ENCODE results near the gene TGFBR2. TPM values are rescaled to one million over a fixed set of nuclear protein-coding genes. Genes with fewer than 3 reads are reported as not detected.

TGFBR2 gene
- polyA plus RNA-seq, 1 donor (not counting 4 experiments of a cell fraction or from before 2014, with no cell fraction given): 303 TPM

DNA sequence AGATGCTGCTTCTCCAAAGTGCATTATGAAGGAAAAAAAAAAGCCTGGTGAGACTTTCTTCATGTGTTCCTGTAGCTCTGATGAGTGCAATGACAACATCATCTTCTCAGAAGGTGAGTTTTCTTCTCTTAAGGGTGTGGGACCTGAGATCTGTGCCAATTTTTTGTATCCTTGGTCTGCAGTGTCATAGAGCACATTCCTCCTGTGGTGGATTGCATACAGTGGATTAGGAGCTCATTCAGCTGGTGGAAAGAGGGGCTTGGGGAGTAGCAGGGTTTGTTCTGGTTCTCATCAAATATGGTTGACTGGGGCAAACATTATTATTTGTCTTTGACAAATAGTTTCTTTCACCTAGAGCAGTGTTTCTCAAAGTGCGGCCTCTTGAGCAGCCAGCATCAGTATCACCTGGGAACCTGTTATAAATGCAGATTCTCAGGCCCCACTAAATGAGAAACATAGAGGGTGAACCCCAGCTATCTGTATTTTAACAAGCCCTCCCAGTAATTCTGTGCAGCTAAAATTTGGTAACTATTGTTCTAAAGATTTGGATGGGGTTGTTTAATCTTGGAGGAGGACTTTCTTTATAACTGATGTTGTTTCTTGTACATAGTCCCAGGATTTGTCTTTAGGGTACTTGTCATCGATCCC lies 44.1 kb downstream of the TGFBR2 start:
- H3K4me2 ChIP-seq (ENCODE audit: control insufficient read depth, extremely low read depth, insufficient read depth, low read depth, low read length): no peak overlapping the region
- H3K79me2 ChIP-seq (ENCODE audit: control insufficient read depth, insufficient read depth, low read length): peaks cover 88% of the 10 kb centered on the region
- dilution Hi-C loops (cut with MboI; ENCODE audit: extremely low pct_ligation_motif_present, low sequenced_read_pairs): no loop called here
- FAIRE-seq: no peak
- no peak overlapping the region for H2AFZ ChIP-seq (ENCODE audit: control insufficient read depth, low read length)
- H3K27me3 ChIP-seq (ENCODE audit: control insufficient read depth, extremely low read depth, insufficient read depth, low read length): no peaks in the 10 kb centered on the region
- H3K9ac ChIP-seq (ENCODE audit: control insufficient read depth, extremely low read depth, insufficient read depth, low read length): no peak overlapping the region
- H3K4me1 ChIP-seq (ENCODE audit: control insufficient read depth, extremely low read depth, insufficient read depth, low read length): peaks cover 14% of the 10 kb centered on the region
- peaks cover 3% of the 10 kb centered on the region for H3K9me1 ChIP-seq (ENCODE audit: control insufficient read depth, extremely low read depth, insufficient read depth, low read length)
- H3K36me3 ChIP-seq (ENCODE audit: control insufficient read depth in 2 of 2, extremely low read depth in 1 of 2, insufficient read depth in 2 of 2, low read length in 2 of 2): peaks cover 55 to 78% of the 10 kb centered on the region in 2 experiments
- TF ChIP-seq EZH2 (IDR thresholded peaks at IDR 0.05; ENCODE audit: low read length): no peak
- no peak for TF ChIP-seq CTCF (optimal IDR thresholded peaks at IDR 0.05 in 1 of 3, IDR thresholded peaks at IDR 0.05 in 1 of 3, conservative IDR thresholded peaks at IDR 0.05 in 1 of 3; ENCODE audit: extremely low read depth in 1 of 3, insufficient read depth in 2 of 3, low read length in 3 of 3)
- no peaks in the 10 kb centered on the region for H3K9me3 ChIP-seq (ENCODE audit: control insufficient read depth, low read depth, low read length)
- no peak overlapping the region for H3K27ac ChIP-seq (ENCODE audit: control insufficient read depth, insufficient read depth, low read length)
- DNase-seq (ENCODE audit: low read depth, low spot score): no peak
- H4K20me1 ChIP-seq (ENCODE audit: control insufficient read depth, extremely low read depth, insufficient read depth, low read length): peaks cover 7% of the 10 kb centered on the region
- H3K4me3 ChIP-seq (ENCODE audit: control insufficient read depth in 2 of 3, extremely low read depth in 1 of 3, insufficient read depth in 2 of 3, low read depth in 1 of 3, low read length in 3 of 3): no peak overlapping the region

DNA sequence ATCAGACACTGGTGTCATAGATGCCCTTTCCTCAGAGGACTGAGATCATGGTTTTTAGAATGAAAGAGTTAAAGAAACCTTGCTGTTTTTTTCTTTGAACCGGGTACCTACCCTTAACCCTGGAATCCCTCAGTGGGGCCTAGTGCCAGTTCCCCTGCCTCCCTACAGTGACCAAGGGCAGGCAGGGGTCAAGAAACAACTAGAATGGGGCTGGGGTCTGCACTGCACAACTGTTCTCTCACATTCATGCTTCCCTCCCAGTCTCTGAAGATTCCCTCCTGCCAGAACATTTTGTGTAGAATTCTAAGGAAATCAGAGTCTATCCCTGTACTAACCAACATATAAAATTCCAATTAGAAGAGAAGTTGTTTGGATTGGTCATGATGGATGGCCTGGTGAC lies 47.9 kb downstream of the TGFBR2 start:
- peaks cover 75% of the 10 kb centered on the region for H3K79me2 ChIP-seq (ENCODE audit: control insufficient read depth, insufficient read depth, low read length)
- H3K4me3 ChIP-seq (ENCODE audit: control insufficient read depth in 2 of 3, extremely low read depth in 1 of 3, insufficient read depth in 2 of 3, low read depth in 1 of 3, low read length in 3 of 3): no peak overlapping the region

More for the DNA sequence above, 47.9 kb downstream of the TGFBR2 start:
- peaks cover 11% of the 10 kb centered on the region for H4K20me1 ChIP-seq (ENCODE audit: control insufficient read depth, extremely low read depth, insufficient read depth, low read length)
- no peak for TF ChIP-seq CTCF (optimal IDR thresholded peaks at IDR 0.05 in 1 of 3, IDR thresholded peaks at IDR 0.05 in 1 of 3, conservative IDR thresholded peaks at IDR 0.05 in 1 of 3; ENCODE audit: extremely low read depth in 1 of 3, insufficient read depth in 2 of 3, low read length in 3 of 3)
- no peak for TF ChIP-seq EZH2 (IDR thresholded peaks at IDR 0.05; ENCODE audit: low read length)
- H3K9me1 ChIP-seq (ENCODE audit: control insufficient read depth, extremely low read depth, insufficient read depth, low read length): peaks cover 4% of the 10 kb centered on the region
- no peaks in the 10 kb centered on the region for H3K9me3 ChIP-seq (ENCODE audit: control insufficient read depth, low read depth, low read length)
- peaks cover 47% of the 10 kb centered on the region for H3K4me1 ChIP-seq (ENCODE audit: control insufficient read depth, extremely low read depth, insufficient read depth, low read length)
- H2AFZ ChIP-seq (ENCODE audit: control insufficient read depth, low read length): no peak overlapping the region
- no peak overlapping the region for H3K4me2 ChIP-seq (ENCODE audit: control insufficient read depth, extremely low read depth, insufficient read depth, low read depth, low read length)
- DNase-seq (ENCODE audit: low read depth, low spot score): no peak
- H3K36me3 ChIP-seq (ENCODE audit: control insufficient read depth in 2 of 2, extremely low read depth in 1 of 2, insufficient read depth in 2 of 2, low read length in 2 of 2): peaks cover 41 to 72% of the 10 kb centered on the region in 2 experiments
- FAIRE-seq: no peak
- no peak overlapping the region for H3K9ac ChIP-seq (ENCODE audit: control insufficient read depth, extremely low read depth, insufficient read depth, low read length)
- H3K27ac ChIP-seq (ENCODE audit: control insufficient read depth, insufficient read depth, low read length): no peak overlapping the region
- no peaks in the 10 kb centered on the region for H3K27me3 ChIP-seq (ENCODE audit: control insufficient read depth, extremely low read depth, insufficient read depth, low read length)
- dilution Hi-C loops (cut with MboI; ENCODE audit: extremely low pct_ligation_motif_present, low sequenced_read_pairs): no loop called here

Measured in keratinocyte (primary cell).